ENCODE measurements around the gene UHRF1.
"Not testable (repeated sequence)": the region's sequence is repeated elsewhere in the genome, so short reads cannot be mapped to it uniquely, and the experiment has no call there.

The UHRF1 gene

DNA sequence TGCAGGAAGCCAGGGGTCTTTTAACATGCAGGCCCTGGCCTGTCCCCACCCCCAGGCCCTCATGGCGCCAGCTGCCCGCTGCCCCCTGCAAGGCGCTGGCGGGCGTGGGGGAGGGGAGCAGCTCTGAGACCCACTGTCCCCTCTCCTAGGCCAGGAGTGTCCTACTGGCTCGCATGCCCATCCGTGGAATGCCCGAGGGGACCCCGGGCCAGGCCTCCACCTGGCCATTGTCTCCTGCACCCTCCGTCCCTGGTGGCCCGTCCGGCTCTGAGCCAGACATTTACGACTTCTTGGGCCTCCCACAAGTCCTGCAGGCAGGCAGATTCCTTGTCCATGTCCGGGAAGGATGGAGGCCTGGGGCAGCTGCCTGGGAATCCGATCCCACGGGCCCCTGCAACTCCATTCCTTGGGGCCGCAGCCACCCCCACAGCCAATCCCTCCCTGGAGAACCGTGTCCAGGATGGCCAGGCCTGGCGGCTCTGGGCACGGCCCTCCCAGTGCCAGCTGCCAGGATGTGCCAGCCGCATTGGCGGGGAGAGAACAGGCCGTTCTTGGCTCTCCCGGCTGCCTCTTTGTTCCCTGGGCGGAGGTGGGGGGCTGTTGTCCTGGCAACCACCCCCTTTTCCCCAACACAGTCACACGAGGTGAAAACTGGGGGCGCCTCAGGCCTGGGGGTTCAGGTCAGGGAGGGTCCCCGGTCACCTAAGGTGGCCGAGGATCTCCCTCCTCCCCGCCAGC is 31.4 kb upstream of the UHRF1 start:
- Histone ChIP-seq H4K20me1 (ENCODE audit: insufficient read depth, low read length) (no peaks in the 10 kb centered on the region), H3K4me2 (ENCODE audit: low read length) (no peak overlapping the region; the same call in 1 of the 2 replicates), H3K4me3 (ENCODE audit: low read depth, low read length, poor library complexity, severe bottlenecking) (no peak overlapping the region), H3K27me3 (ENCODE audit: insufficient read depth, low read length) (no peaks in the 10 kb centered on the region), H3K79me2 (ENCODE audit: insufficient read depth, low read length) (no peaks in the 10 kb centered on the region), H3F3A (ENCODE audit: insufficient read depth, low read length) (no peaks in the 10 kb centered on the region; the same call in 1 of the 2 replicates), H2AFZ (ENCODE audit: low read length) (no peak overlapping the region), H3K27ac (ENCODE audit: low read depth, low read length, poor library complexity, severe bottlenecking) (peak overlapping the region; percentile 47), H3K9me3 (ENCODE audit: low read length) (no peaks in the 10 kb centered on the region), H3K4me1 (ENCODE audit: insufficient read depth, low read length, severe bottlenecking) (peaks cover 37% of the 10 kb centered on the region), H3K9me2 (ENCODE audit: low read depth, low read length) (no peaks in the 10 kb centered on the region), H3K9ac (ENCODE audit: low read length) (no peak overlapping the region; the same call in 1 of the 2 replicates), H3K36me3 (ENCODE audit: insufficient read depth, low read length) (no peaks in the 10 kb centered on the region)
- no peak for TF ChIP-seq EZH2 (IDR thresholded peaks at IDR 0.05; ENCODE audit: borderline replicate concordance, low read length)
- TF ChIP-seq, protein P1, sequence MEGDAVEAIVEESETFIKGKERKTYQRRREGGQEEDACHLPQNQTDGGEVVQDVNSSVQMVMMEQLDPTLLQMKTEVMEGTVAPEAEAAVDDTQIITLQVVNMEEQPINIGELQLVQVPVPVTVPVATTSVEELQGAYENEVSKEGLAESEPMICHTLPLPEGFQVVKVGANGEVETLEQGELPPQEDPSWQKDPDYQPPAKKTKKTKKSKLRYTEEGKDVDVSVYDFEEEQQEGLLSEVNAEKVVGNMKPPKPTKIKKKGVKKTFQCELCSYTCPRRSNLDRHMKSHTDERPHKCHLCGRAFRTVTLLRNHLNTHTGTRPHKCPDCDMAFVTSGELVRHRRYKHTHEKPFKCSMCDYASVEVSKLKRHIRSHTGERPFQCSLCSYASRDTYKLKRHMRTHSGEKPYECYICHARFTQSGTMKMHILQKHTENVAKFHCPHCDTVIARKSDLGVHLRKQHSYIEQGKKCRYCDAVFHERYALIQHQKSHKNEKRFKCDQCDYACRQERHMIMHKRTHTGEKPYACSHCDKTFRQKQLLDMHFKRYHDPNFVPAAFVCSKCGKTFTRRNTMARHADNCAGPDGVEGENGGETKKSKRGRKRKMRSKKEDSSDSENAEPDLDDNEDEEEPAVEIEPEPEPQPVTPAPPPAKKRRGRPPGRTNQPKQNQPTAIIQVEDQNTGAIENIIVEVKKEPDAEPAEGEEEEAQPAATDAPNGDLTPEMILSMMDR (IDR thresholded peaks at IDR 0.05; ENCODE audit: low read length) = no peak

DNA sequence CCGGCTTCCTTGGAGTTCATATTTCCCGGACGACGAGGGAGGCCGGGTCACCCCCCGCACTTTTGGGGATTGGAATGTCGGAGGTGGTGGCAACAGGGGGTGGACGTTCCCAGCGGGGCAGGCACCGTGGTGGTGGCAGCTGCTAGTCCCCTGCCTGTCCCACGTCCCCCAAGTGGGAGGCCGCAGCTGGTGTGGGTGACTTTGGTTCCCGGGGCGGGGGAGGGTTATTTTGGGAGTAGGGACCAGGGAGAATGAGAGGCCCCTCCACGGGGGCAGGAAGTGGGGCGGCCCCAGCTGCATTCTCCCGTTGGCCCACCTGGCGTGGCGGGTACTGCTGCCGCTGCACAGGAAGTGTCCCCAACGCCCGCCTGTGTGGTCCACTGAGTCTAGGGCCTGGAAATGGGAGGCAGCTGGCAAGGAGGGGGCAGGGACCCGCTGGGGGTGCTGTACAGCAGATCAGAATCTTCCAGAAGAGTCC is 30.8 kb upstream of the UHRF1 start:
- Histone ChIP-seq H4K20me1 (ENCODE audit: insufficient read depth, low read length) (no peaks in the 10 kb centered on the region), H3K4me1 (ENCODE audit: insufficient read depth, low read length, severe bottlenecking) (peaks cover 38% of the 10 kb centered on the region), H3K9me3 (ENCODE audit: low read length) (no peaks in the 10 kb centered on the region), H3K4me2 (ENCODE audit: low read length) (no peak overlapping the region; the same call in 1 of the 2 replicates), H3K9me2 (ENCODE audit: low read depth, low read length) (no peaks in the 10 kb centered on the region), H2AFZ (ENCODE audit: low read length) (no peak overlapping the region), H3F3A (ENCODE audit: insufficient read depth, low read length) (no peaks in the 10 kb centered on the region; the same call in 1 of the 2 replicates), H3K79me2 (ENCODE audit: insufficient read depth, low read length) (no peaks in the 10 kb centered on the region), H3K27me3 (ENCODE audit: insufficient read depth, low read length) (no peaks in the 10 kb centered on the region), H3K27ac (ENCODE audit: low read depth, low read length, poor library complexity, severe bottlenecking) (peak overlapping the region; percentile 47), H3K9ac (ENCODE audit: low read length) (no peak overlapping the region; the same call in 1 of the 2 replicates), H3K36me3 (ENCODE audit: insufficient read depth, low read length) (no peaks in the 10 kb centered on the region), H3K4me3 (ENCODE audit: low read depth, low read length, poor library complexity, severe bottlenecking) (no peak overlapping the region)
- TF ChIP-seq, protein P1 (IDR thresholded peaks at IDR 0.05; ENCODE audit: low read length) = no peak
- TF ChIP-seq EZH2 (IDR thresholded peaks at IDR 0.05; ENCODE audit: borderline replicate concordance, low read length) = no peak

DNA sequence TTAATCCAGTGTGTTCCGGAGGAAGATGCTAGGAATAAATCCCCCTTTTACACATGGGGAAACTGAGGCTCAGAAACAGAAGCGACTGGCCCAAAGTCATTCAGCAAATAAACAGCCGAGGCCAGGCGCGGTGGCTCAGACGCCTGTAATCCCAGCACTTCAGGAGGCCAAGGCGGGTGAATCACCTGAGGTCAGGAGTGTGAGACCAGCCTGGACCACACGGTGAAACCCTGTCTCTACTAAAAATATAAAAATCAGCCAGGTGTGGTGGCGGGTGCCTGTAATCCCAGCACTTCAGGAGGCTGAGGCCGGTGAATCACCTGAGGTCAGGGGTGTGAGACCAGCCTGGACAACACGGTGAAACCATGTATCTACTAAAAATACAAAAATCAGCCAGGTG is 30.3 kb upstream of the UHRF1 start:
- H3K4me3 ChIP-seq (ENCODE audit: low read depth, low read length, poor library complexity, severe bottlenecking) = no peak overlapping the region
- no peaks in the 10 kb centered on the region for H3K27me3 ChIP-seq (ENCODE audit: insufficient read depth, low read length)
- H3K36me3 ChIP-seq (ENCODE audit: insufficient read depth, low read length) = no peaks in the 10 kb centered on the region
- H3K9me2 ChIP-seq (ENCODE audit: low read depth, low read length) = no peaks in the 10 kb centered on the region
- no peaks in the 10 kb centered on the region; the same call in 1 of the 2 replicates for H3F3A ChIP-seq (ENCODE audit: insufficient read depth, low read length)
- peaks cover 38% of the 10 kb centered on the region for H3K4me1 ChIP-seq (ENCODE audit: insufficient read depth, low read length, severe bottlenecking)
- no peaks in the 10 kb centered on the region for H3K9me3 ChIP-seq (ENCODE audit: low read length)
- no peaks in the 10 kb centered on the region for H3K79me2 ChIP-seq (ENCODE audit: insufficient read depth, low read length)
- no peaks in the 10 kb centered on the region for H4K20me1 ChIP-seq (ENCODE audit: insufficient read depth, low read length)
- TF ChIP-seq, protein P1 (IDR thresholded peaks at IDR 0.05; ENCODE audit: low read length) = no peak
- H3K4me2 ChIP-seq (ENCODE audit: low read length) = no peak overlapping the region
- H3K9ac ChIP-seq (ENCODE audit: low read length) = no peak overlapping the region
- H2AFZ ChIP-seq (ENCODE audit: low read length) = no peak overlapping the region
- H3K27ac ChIP-seq (ENCODE audit: low read depth, low read length, poor library complexity, severe bottlenecking) = peak overlapping the region; percentile 47

DNA sequence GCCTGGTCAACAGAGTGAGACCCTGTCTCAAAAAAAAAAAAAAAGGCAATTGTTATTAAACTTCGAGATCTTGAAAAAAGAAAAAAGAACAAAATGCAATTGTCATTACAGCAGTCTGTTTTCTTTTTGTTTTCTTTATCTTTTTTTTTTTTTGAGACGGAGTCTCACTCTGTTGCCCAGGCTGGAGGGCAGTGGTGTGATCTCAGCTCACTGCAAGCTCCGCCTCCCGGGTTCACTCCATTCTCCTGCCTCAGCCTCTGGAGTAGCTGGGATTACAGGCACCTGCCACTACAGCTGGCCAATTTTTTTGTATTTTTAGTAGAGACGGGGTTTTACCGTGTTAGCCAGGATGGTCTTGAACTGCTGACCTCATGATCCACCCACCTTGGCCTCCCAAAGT is 26.4 kb upstream of the UHRF1 start:
- peaks cover 23% of the 10 kb centered on the region for H3K4me1 ChIP-seq (ENCODE audit: insufficient read depth, low read length, severe bottlenecking)
- H3K9me3 ChIP-seq (ENCODE audit: low read length); H3K27me3 ChIP-seq (ENCODE audit: insufficient read depth, low read length); H3K9me2 ChIP-seq (ENCODE audit: low read depth, low read length); H2AFZ ChIP-seq (ENCODE audit: low read length); H3F3A ChIP-seq (ENCODE audit: insufficient read depth, low read length); H3K4me2 ChIP-seq (ENCODE audit: low read length); H3K4me3 ChIP-seq (ENCODE audit: low read depth, low read length, poor library complexity, severe bottlenecking); H3K9ac ChIP-seq (ENCODE audit: low read length); H4K20me1 ChIP-seq (ENCODE audit: insufficient read depth, low read length); H3K79me2 ChIP-seq (ENCODE audit: insufficient read depth, low read length); H3K36me3 ChIP-seq (ENCODE audit: insufficient read depth, low read length): not testable (repeated sequence)
- peak overlapping the region; percentile 54 for H3K27ac ChIP-seq (ENCODE audit: low read depth, low read length, poor library complexity, severe bottlenecking)

DNA sequence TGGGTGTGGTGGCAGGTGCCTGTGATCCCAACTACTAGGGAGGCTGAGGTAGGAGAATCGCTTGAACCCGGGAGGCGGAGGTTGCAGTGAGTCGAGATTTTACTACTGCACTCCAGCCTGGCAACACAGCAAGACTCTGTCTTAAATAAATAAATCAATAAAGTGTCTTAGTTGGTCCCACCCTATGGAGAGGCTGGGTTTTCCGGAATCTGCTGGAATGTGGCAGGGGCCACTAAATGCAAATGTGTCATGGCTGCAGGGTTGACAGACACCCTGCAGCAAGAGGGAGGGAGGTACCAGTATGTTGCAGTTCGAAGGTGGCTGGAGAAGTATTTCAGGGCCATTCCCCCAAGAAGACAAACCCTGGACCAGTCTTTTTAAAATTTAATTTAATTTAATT is 24.3 kb upstream of the UHRF1 start:
- H3K9me3 ChIP-seq (ENCODE audit: low read length); H3K27me3 ChIP-seq (ENCODE audit: insufficient read depth, low read length); H3K4me3 ChIP-seq (ENCODE audit: low read depth, low read length, poor library complexity, severe bottlenecking); H3K9ac ChIP-seq (ENCODE audit: low read length); H3K27ac ChIP-seq (ENCODE audit: low read depth, low read length, poor library complexity, severe bottlenecking); H3F3A ChIP-seq (ENCODE audit: insufficient read depth, low read length); H3K9me2 ChIP-seq (ENCODE audit: low read depth, low read length); H4K20me1 ChIP-seq (ENCODE audit: insufficient read depth, low read length); H2AFZ ChIP-seq (ENCODE audit: low read length); H3K36me3 ChIP-seq (ENCODE audit: insufficient read depth, low read length); H3K4me2 ChIP-seq (ENCODE audit: low read length); H3K79me2 ChIP-seq (ENCODE audit: insufficient read depth, low read length): not testable (repeated sequence)
- peaks cover 10% of the 10 kb centered on the region for H3K4me1 ChIP-seq (ENCODE audit: insufficient read depth, low read length, severe bottlenecking)

All from OCI-LY1 (cell line).